ENCODE data around the gene MFN1. TPM values are rescaled to one million over a fixed set of nuclear protein-coding genes. Genes with fewer than 3 reads are reported as not detected.

MFN1 gene
- total RNA-seq, 3 donors from 2014 or later (not counting 1 experiment from before 2014, with no cell fraction given) = 42.4 to 52.9 (median 47.2) TPM

- Mint-ChIP-seq H3K27ac (no peak overlapping the region), H3K4me1 (no peaks in the 10 kb centered on the region)
- no peak for TF ChIP-seq CTCF (IDR thresholded peaks at IDR 0.05)
Measured at GRCh38 chr3:179432451-179432850, 84.9 kb downstream of the MFN1 start.

GRCh38 chr3:179436517-179436916 is 89.0 kb downstream of the MFN1 start:
- Mint-ChIP-seq H3K4me1 (peaks cover 8 to 13% of the 10 kb centered on the region in 2 donors), H3K36me3 (no peaks in the 10 kb centered on the region), H3K27ac (no peak overlapping the region), H3K4me3 (no peak overlapping the region), H3K9me3 (no peaks in the 10 kb centered on the region), H3K27me3 (ENCODE audit: low read depth in 2 of 2) (peaks cover 0 to 7% of the 10 kb centered on the region in 2 donors)
- no peak for TF ChIP-seq CTCF (IDR thresholded peaks at IDR 0.05)
- Histone ChIP-seq H3K36me3 (ENCODE audit: control insufficient read depth, insufficient read depth, low read length) (no peaks in the 10 kb centered on the region), H3K27ac (ENCODE audit: low read length) (no peak overlapping the region), H3K4me1 (ENCODE audit: control insufficient read depth, insufficient read depth, low read length) (no peaks in the 10 kb centered on the region), H3K27me3 (ENCODE audit: control insufficient read depth, insufficient read depth, low read length) (no peaks in the 10 kb centered on the region), H3K4me3 (ENCODE audit: low read length) (no peak overlapping the region), H3K9me3 (ENCODE audit: control insufficient read depth, insufficient read depth, low read length) (no peaks in the 10 kb centered on the region)
- WGBS (ENCODE audit: insufficient coverage) = no CpG with 5 or more reads among the region's 3 CpGs
- no peak for ATAC-seq
- DNase-seq = no peak
- intact Hi-C loops (cut with micrococcal nuclease) = no loop called here

More at GRCh38 chr3:179432451-179432850, 84.9 kb downstream of the MFN1 start:
- Mint-ChIP-seq H3K9me3 (no peaks in the 10 kb centered on the region), H3K36me3 (no peaks in the 10 kb centered on the region), H3K27me3 (ENCODE audit: low read depth in 2 of 2) (peaks cover 0 to 7% of the 10 kb centered on the region in 2 donors), H3K4me3 (no peak overlapping the region)
- H3K9me3 ChIP-seq (ENCODE audit: control insufficient read depth, insufficient read depth, low read length) = no peaks in the 10 kb centered on the region
- no CpG with 5 or more reads among the region's 1 CpG for WGBS (ENCODE audit: insufficient coverage)
- DNase-seq = no peak
- H3K4me1 ChIP-seq (ENCODE audit: control insufficient read depth, insufficient read depth, low read length) = no peaks in the 10 kb centered on the region
- intact Hi-C loops (cut with micrococcal nuclease) = no loop called here
- H3K4me3 ChIP-seq (ENCODE audit: low read length) = no peak overlapping the region
- H3K36me3 ChIP-seq (ENCODE audit: control insufficient read depth, insufficient read depth, low read length) = no peaks in the 10 kb centered on the region
- H3K27me3 ChIP-seq (ENCODE audit: control insufficient read depth, insufficient read depth, low read length) = no peaks in the 10 kb centered on the region
- ATAC-seq = no peak
- no peak overlapping the region for H3K27ac ChIP-seq (ENCODE audit: low read length)

GRCh38 chr3:179438841-179439240 is 91.3 kb downstream of the MFN1 start:
- intact Hi-C loops (cut with micrococcal nuclease) = no loop called here

More at GRCh38 chr3:179438841-179439240, 91.3 kb downstream of the MFN1 start:
- ATAC-seq = peak in 1 of 3 donors; percentile 24
- Histone ChIP-seq H3K36me3 (ENCODE audit: control insufficient read depth, insufficient read depth, low read length) (no peaks in the 10 kb centered on the region), H3K27me3 (ENCODE audit: control insufficient read depth, insufficient read depth, low read length) (no peaks in the 10 kb centered on the region), H3K27ac (ENCODE audit: low read length) (peak overlapping the region; percentile 64), H3K4me1 (ENCODE audit: control insufficient read depth, insufficient read depth, low read length) (no peaks in the 10 kb centered on the region), H3K4me3 (ENCODE audit: low read length) (no peak overlapping the region), H3K9me3 (ENCODE audit: control insufficient read depth, insufficient read depth, low read length) (no peaks in the 10 kb centered on the region)
- H3K4me1 Mint-ChIP-seq = peaks cover 8 to 13% of the 10 kb centered on the region in 2 donors
- no peak overlapping the region for H3K4me3 Mint-ChIP-seq
- DNase-seq = peak in 1 of 2 donors; percentile 18
- 31% methylated on average over 5 of the region's 5 CpGs for WGBS (ENCODE audit: insufficient coverage)
- TF ChIP-seq CTCF (IDR thresholded peaks at IDR 0.05) = no peak
- no peaks in the 10 kb centered on the region for H3K36me3 Mint-ChIP-seq
- H3K9me3 Mint-ChIP-seq = no peaks in the 10 kb centered on the region
- H3K27me3 Mint-ChIP-seq (ENCODE audit: low read depth in 2 of 2) = no peaks in the 10 kb centered on the region
- H3K27ac Mint-ChIP-seq = peak overlapping the region in 1 of 2 donors; percentile 23

Other genes with a start within 250 kb of the MFN1 start
- gene PIK3CA, start 199.4 kb upstream of the MFN1 start, total RNA-seq = 10 to 100 TPM; 37.1 to 40.9 (median 40.2) TPM
- 1 to 10 TPM; 1.3 to 1.8 (median 1.4) TPM for gene KCNMB3, start 96.6 kb upstream of the MFN1 start, total RNA-seq
- 10 to 100 TPM; 51.8 to 54.5 (median 53.5) TPM for gene ZNF639, start 24.7 kb upstream of the MFN1 start, total RNA-seq
- 1 to 10 TPM; 1.6 to 3.4 (median 2.9) TPM for gene GNB4, start 103.8 kb downstream of the MFN1 start, total RNA-seq
- gene ACTL6A, start 215.2 kb downstream of the MFN1 start, total RNA-seq = 10 to 100 TPM; 23.1 to 29.9 (median 24.1) TPM